B cell (primary cell): Measurements from ENCODE around the gene ASB4. TPM values are rescaled to one million over a fixed set of nuclear protein-coding genes. Genes with fewer than 3 reads are reported as not detected.

ENCODE experiments used
- ATAC-seq: fragments of 200-7000 bp; cut with Tn5 transposase; one replicate; pipeline ENCODE4 v1.10.0; 2021; ENCODE audit warnings: low read depth, mild to moderate bottlenecking, moderate number of reproducible peaks, moderate library complexity
- CTCF ChIA-PET: fragments of 350-600 bp; sonication (Branson Sonifier 250); formaldehyde crosslinking; loops from one replicate; lab custom pipeline; 2021; ENCODE audit warnings: antibody characterized with exemption, inconsistent platforms; lab: Charles Lee
- POLR2A ChIA-PET: fragments of 350-600 bp; sonication (Branson Sonifier 250); formaldehyde crosslinking; loops from one replicate; lab custom pipeline; 2021; ENCODE audit warnings: antibody characterized with exemption; lab: Charles Lee
- DNase-seq: peaks from one replicate; pipeline ENCODE4 v3.0.0; 2013
- H2AFZ ChIP-seq: 2 replicates; pipeline ENCODE4 v1.6.1; 2012; ENCODE audit warnings: mild to moderate bottlenecking, low read depth, low read length; ENCODE audit not compliant: insufficient read depth, poor library complexity, severe bottlenecking
- H3K27ac ChIP-seq, 2 donors: 1 replicate in 1 of 2; 2 replicates in 1 of 2; pipeline ENCODE4 v1.5.1; 2012 to 2013; ENCODE audit warnings: low read length in 2 of 2, mild to moderate bottlenecking in 2 of 2, moderate library complexity in 1 of 2
- H3K27me3 ChIP-seq, 4 experiments: fragments of 200-600 bp in 1 of 4; sonication (generic) in 1 of 4; replicated peaks in 1 of 4; 1 replicate in 2 of 4; 2 replicates in 2 of 4; pipeline versions ENCODE4 v1.6.1 to v1.7.0; 2013 to 2016; ENCODE audit warnings: low read length in 3 of 4, mild to moderate bottlenecking in 2 of 4, mixed read lengths in 1 of 4, moderate library complexity in 1 of 4; ENCODE audit not compliant: insufficient read depth in 4 of 4, control insufficient read depth in 3 of 4; ENCODE audit errors: control extremely low read depth in 1 of 4
- H3K36me3 ChIP-seq, 2 experiments: replicated peaks in 1 of 2; 1 replicate in 1 of 2; 2 replicates in 1 of 2; pipeline versions ENCODE4 v1.6.1 to v1.7.1; 2013; ENCODE audit warnings: low read length in 1 of 2; ENCODE audit not compliant: insufficient read depth in 2 of 2, control insufficient read depth in 1 of 2; ENCODE audit errors: control extremely low read depth in 1 of 2, extremely low read depth in 1 of 2
- H3K4me1 ChIP-seq, 2 donors: fragments of 200-600 bp in 1 of 2; sonication (generic) in 1 of 2; 1 replicate in 1 of 2; 2 replicates in 1 of 2; pipeline versions ENCODE4 v1.5.1 to v1.6.1; 2013 to 2017; ENCODE audit warnings: low read length in 2 of 2; ENCODE audit not compliant: control insufficient read depth in 2 of 2, insufficient read depth in 2 of 2
- H3K4me2 ChIP-seq: replicated peaks from 2 replicates; pipeline ENCODE3; 2012; ENCODE audit warnings: mild to moderate bottlenecking, low read depth, low read length; ENCODE audit not compliant: poor library complexity, severe bottlenecking
- H3K4me3 ChIP-seq, 5 experiments: fragments of 200-600 bp in 1 of 5; sonication (generic) in 1 of 5; 1 replicate in 3 of 5; 2 replicates in 2 of 5; pipeline versions ENCODE4 v1.5.1 to v1.7.0; 2011 to 2016; ENCODE audit warnings: low read length in 4 of 5, mild to moderate bottlenecking in 4 of 5, low read depth in 2 of 5, control low read depth in 1 of 5, moderate library complexity in 1 of 5; ENCODE audit not compliant: insufficient read depth in 1 of 5; ENCODE audit errors: control extremely low read depth in 1 of 5, extremely low read depth in 1 of 5
- H3K79me2 ChIP-seq: fragments of 200-600 bp; sonication (generic); one replicate; pipeline ENCODE4 v1.6.0; 2016; ENCODE audit warnings: low read length; ENCODE audit not compliant: control insufficient read depth, insufficient read depth
- H3K9ac ChIP-seq: fragments of 200-600 bp; sonication (generic); 2 replicates; pipeline ENCODE4 v1.6.1; 2017; ENCODE audit warnings: mild to moderate bottlenecking, low read length, moderate library complexity
- H3K9me3 ChIP-seq, 3 donors: one replicate each; pipeline versions ENCODE4 v1.6.1 to v1.7.1; 2013; ENCODE audit warnings: low read length in 2 of 3; ENCODE audit not compliant: control insufficient read depth in 2 of 3, insufficient read depth in 1 of 3; ENCODE audit errors: control extremely low read depth in 1 of 3
- H4K20me1 ChIP-seq: 2 replicates; pipeline ENCODE4 v1.6.0; 2012; ENCODE audit warnings: mild to moderate bottlenecking, low read length; ENCODE audit not compliant: insufficient read depth, control insufficient read depth, poor library complexity, severe bottlenecking
- H3K27ac Mint-ChIP-seq: one replicate; pipeline ENCODE4 v1.8.0; 2021; ENCODE audit warnings: mixed read lengths
- H3K27me3 Mint-ChIP-seq: one replicate; pipeline ENCODE4 v1.8.0; 2021; ENCODE audit warnings: mixed read lengths
- H3K4me1 Mint-ChIP-seq: one replicate; pipeline ENCODE4 v1.8.0; 2021; ENCODE audit warnings: mixed read lengths
- H3K4me3 Mint-ChIP-seq: one replicate; pipeline ENCODE4 v1.8.0; 2021; ENCODE audit warnings: mixed read lengths
- H3K9me3 Mint-ChIP-seq: one replicate; pipeline ENCODE4 v1.8.0; 2022; ENCODE audit warnings: mixed read lengths; ENCODE audit not compliant: insufficient read depth
- CTCF ChIP-seq: fragments of 200-600 bp; IDR thresholded peaks from one replicate; pipeline ENCODE4 v1.8.0; 2022; ENCODE audit warnings: antibody characterized with exemption, mild to moderate bottlenecking
- EZH2 ChIP-seq: IDR thresholded peaks from 2 replicates; pipeline ENCODE4 v1.6.1; 2012; ENCODE audit warnings: borderline replicate concordance, low read depth, mild to moderate bottlenecking, moderate library complexity, low read length; ENCODE audit not compliant: insufficient read depth, poor library complexity, severe bottlenecking
- WGBS: methylation state at CpG from one replicate; pipeline ENCODE4 v1.1.5; 2013; ENCODE audit warnings: missing lambda C conversion rate; ENCODE audit not compliant: insufficient coverage; 5-methylcytosine and 5-hydroxymethylcytosine counted together
- intact Hi-C: fragments of 100-400 bp; cut with micrococcal nuclease; formaldehyde crosslinking; loops from one replicate; pipeline ENCODE4 v1.10.0; 2022
- polyA plus RNA-seq: library from polyadenylated mRNA; depleted of rRNA; stranded (reverse); fragments of >200 nt; gene quantifications from 2 replicates; pipeline ENCODE4 v1.2.3, GENCODE V29; 2012
- total RNA-seq, 2 donors: library from RNA; stranded (reverse); fragments of 120-200 nt in 1 of 2; gene quantifications; 1 replicate in 1 of 2; 2 replicates in 1 of 2; pipeline versions ENCODE4 v1.2.3 to v1.2.4, GENCODE V29; 2013 to 2022

The ASB4 gene
- total and polyA plus RNA-seq, 2 donors (not counting 1 experiment from before 2014, with no cell fraction given) = not detected

- intact Hi-C loops = loop anchor here (5.0 kb wide), 1 partner anchor 347 kb away; no protein-coding TSS in a partner anchor
- Mint-ChIP-seq H3K27ac (no peak overlapping the region), H3K4me3 (no peak overlapping the region), H3K9me3 (no peaks in the 10 kb centered on the region), H3K4me1 (peaks cover 3% of the 10 kb centered on the region), H3K27me3 (peaks cover 10% of the 10 kb centered on the region)
- Histone ChIP-seq H3K4me1 (no peaks in the 10 kb centered on the region), H3K27ac (no peak overlapping the region), H2AFZ (no peak overlapping the region), H3K79me2 (no peaks in the 10 kb centered on the region), H4K20me1 (no peaks in the 10 kb centered on the region), H3K4me2 (no peak overlapping the region), H3K9ac (no peak overlapping the region), H3K9me3 (no peaks in the 10 kb centered on the region), H3K4me3 (no peak overlapping the region), H3K27me3 (no peaks in the 10 kb centered on the region), H3K36me3 (no peaks in the 10 kb centered on the region)
- ATAC-seq = no peak
- TF ChIP-seq EZH2 = no peak
- TF ChIP-seq CTCF = no peak
- WGBS = 40% methylated on average over 1 of the region's 3 CpGs
- no peak for DNase-seq
- ChIA-PET CTCF (interaction anchor here (1.7 to 15.1 kb wide), 6 partner anchors 14 to 169 kb away, joined by 4 to 681 read pairs (median 62); no protein-coding TSS in a partner anchor), POLR2A (no interaction called here)
Observed at GRCh38 chr7:95525503-95525902, 39.8 kb downstream of the ASB4 start.

GRCh38 chr7:95526128-95526738 is 40.5 kb downstream of the ASB4 start:
- Histone ChIP-seq H3K4me2 (no peak overlapping the region), H3K9me3 (no peaks in the 10 kb centered on the region), H3K27me3 (no peaks in the 10 kb centered on the region), H3K79me2 (no peaks in the 10 kb centered on the region), H2AFZ (no peak overlapping the region), H3K36me3 (no peaks in the 10 kb centered on the region), H3K4me1 (no peaks in the 10 kb centered on the region), H3K4me3 (no peak overlapping the region), H3K9ac (no peak overlapping the region), H4K20me1 (no peaks in the 10 kb centered on the region), H3K27ac (no peak overlapping the region)
- DNase-seq (no peak), ATAC-seq (no peak)
- Mint-ChIP-seq H3K4me1 (peaks cover 3% of the 10 kb centered on the region), H3K9me3 (no peaks in the 10 kb centered on the region), H3K27ac (no peak overlapping the region), H3K4me3 (no peak overlapping the region), H3K27me3 (peaks cover 8% of the 10 kb centered on the region)
- POLR2A ChIA-PET = no interaction called here
- TF ChIP-seq EZH2 (no peak), CTCF (no peak)
- CTCF ChIA-PET = interaction anchor here (0.7 to 15.1 kb wide), 15 partner anchors 10 to 179 kb away, joined by 3 to 681 read pairs (median 4); no protein-coding TSS in a partner anchor
- WGBS = 86% methylated on average over 7 of the region's 7 CpGs
- intact Hi-C loops = loop anchor here (5.0 kb wide), 1 partner anchor 346 kb away; no protein-coding TSS in a partner anchor
